Loucy (cell line): Measurements from ENCODE around the gene CAMKV.

Experiments
- H2AFZ ChIP-seq: fragments of 200-600 bp; sonication (generic); 2 replicates; pipeline ENCODE4 v1.6.0; 2016; ENCODE audit warnings: antibody characterized with exemption, mild to moderate bottlenecking, low read length, moderate library complexity
- H3F3A ChIP-seq: fragments of 200-600 bp; 2 replicates; pipeline ENCODE4 v1.6.0; 2016; ENCODE audit warnings: antibody characterized with exemption, low read depth, mild to moderate bottlenecking
- H3K27me3 ChIP-seq: fragments of 200-600 bp; sonication (generic); 2 replicates; pipeline ENCODE4 v1.6.1; 2014; ENCODE audit warnings: low read length, mild to moderate bottlenecking; ENCODE audit not compliant: insufficient read depth, poor library complexity, severe bottlenecking
- H3K36me3 ChIP-seq: fragments of 200-600 bp; sonication (generic); 2 replicates; pipeline ENCODE4 v1.6.1; 2016; ENCODE audit warnings: low read length; ENCODE audit not compliant: insufficient read depth
- H3K4me1 ChIP-seq: fragments of 200-600 bp; sonication (generic); 2 replicates; pipeline ENCODE4 v1.5.1; 2014; ENCODE audit warnings: low read length, mild to moderate bottlenecking; ENCODE audit not compliant: insufficient read depth, poor library complexity, severe bottlenecking
- H3K4me2 ChIP-seq: fragments of 200-600 bp; sonication (generic); 2 replicates; pipeline ENCODE4 v1.6.0; 2014; ENCODE audit warnings: antibody characterized with exemption, low read length, low read depth, mild to moderate bottlenecking; ENCODE audit not compliant: poor library complexity, severe bottlenecking
- H3K4me3 ChIP-seq: fragments of 200-600 bp; sonication (generic); 2 replicates; pipeline ENCODE4 v1.5.1; 2014; ENCODE audit warnings: low read length, mild to moderate bottlenecking, mixed read lengths; ENCODE audit not compliant: poor library complexity, severe bottlenecking
- H3K79me2 ChIP-seq: fragments of 200-600 bp; sonication (generic); 2 replicates; pipeline ENCODE4 v1.6.1; 2014; ENCODE audit warnings: low read length; ENCODE audit not compliant: insufficient read depth
- H3K9ac ChIP-seq: fragments of 200-600 bp; sonication (generic); 2 replicates; pipeline ENCODE4 v1.6.0; 2014; ENCODE audit warnings: mild to moderate bottlenecking, low read depth, low read length, moderate library complexity; ENCODE audit not compliant: poor library complexity, severe bottlenecking
- H3K9me2 ChIP-seq: fragments of 200-600 bp; sonication (generic); replicated peaks from 2 replicates; pipeline ENCODE4 v1.6.1; 2016; ENCODE audit warnings: low read depth, low read length, mixed read lengths
- H3K9me3 ChIP-seq: fragments of 200-600 bp; sonication (generic); 2 replicates; pipeline ENCODE4 v1.6.1; 2014; ENCODE audit warnings: mild to moderate bottlenecking, antibody characterized with exemption, low read length, low read depth; ENCODE audit not compliant: insufficient read depth
- H4K20me1 ChIP-seq: fragments of 200-600 bp; sonication (generic); 2 replicates; pipeline ENCODE4 v1.6.0; 2014; ENCODE audit warnings: antibody characterized with exemption, low read length, mild to moderate bottlenecking; ENCODE audit not compliant: insufficient read depth, poor library complexity, severe bottlenecking
- EZH2phosphoT487 ChIP-seq: fragments of 200-600 bp; IDR thresholded peaks from 2 replicates; pipeline ENCODE4 v1.6.1; 2018; ENCODE audit warnings: antibody characterized with exemption, mild to moderate bottlenecking, moderate library complexity, borderline replicate concordance
- TF ChIP-seq, protein P1 (sequence below): fragments of 200-600 bp; sonication (generic); conservative IDR thresholded peaks from 2 replicates; pipeline ENCODE4 v1.5.1; 2014; ENCODE audit warnings: mild to moderate bottlenecking, antibody characterized with exemption, low read length

Gene CAMKV

DNA sequence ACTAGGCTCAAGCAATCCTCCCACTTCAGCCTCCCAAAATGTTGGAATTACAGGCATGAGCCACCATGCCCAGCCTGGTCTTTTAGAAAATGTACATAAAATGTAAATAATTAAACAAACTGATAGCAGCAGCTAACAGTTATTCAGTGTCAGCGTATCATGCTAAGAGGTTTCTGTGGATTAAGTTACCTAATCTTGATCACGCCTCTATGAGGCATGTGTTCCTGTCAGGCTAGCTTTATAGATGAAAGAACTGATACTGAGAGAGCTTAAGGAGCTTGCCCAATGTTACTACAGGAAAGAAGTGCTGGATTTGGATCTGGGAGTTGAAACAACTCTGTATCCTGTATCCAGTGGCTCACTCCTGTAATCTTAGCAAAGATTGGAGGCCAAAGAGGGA lies 45.2 kb upstream of the CAMKV start:
- Histone ChIP-seq H3K9ac (no peak overlapping the region), H3K79me2 (no peaks in the 10 kb centered on the region), H3K4me1 (no peaks in the 10 kb centered on the region), H2AFZ (no peak overlapping the region), H3K4me2 (no peak overlapping the region), H3K9me3 (no peaks in the 10 kb centered on the region), H3K4me3 (no peak overlapping the region), H3F3A (no peaks in the 10 kb centered on the region), H4K20me1 (no peaks in the 10 kb centered on the region), H3K36me3 (peaks cover 2% of the 10 kb centered on the region; the same call in 1 of the 2 replicates), H3K27me3 (no peaks in the 10 kb centered on the region), H3K9me2 (no peaks in the 10 kb centered on the region)
- TF ChIP-seq EZH2phosphoT487: no peak
- TF ChIP-seq, protein P1, sequence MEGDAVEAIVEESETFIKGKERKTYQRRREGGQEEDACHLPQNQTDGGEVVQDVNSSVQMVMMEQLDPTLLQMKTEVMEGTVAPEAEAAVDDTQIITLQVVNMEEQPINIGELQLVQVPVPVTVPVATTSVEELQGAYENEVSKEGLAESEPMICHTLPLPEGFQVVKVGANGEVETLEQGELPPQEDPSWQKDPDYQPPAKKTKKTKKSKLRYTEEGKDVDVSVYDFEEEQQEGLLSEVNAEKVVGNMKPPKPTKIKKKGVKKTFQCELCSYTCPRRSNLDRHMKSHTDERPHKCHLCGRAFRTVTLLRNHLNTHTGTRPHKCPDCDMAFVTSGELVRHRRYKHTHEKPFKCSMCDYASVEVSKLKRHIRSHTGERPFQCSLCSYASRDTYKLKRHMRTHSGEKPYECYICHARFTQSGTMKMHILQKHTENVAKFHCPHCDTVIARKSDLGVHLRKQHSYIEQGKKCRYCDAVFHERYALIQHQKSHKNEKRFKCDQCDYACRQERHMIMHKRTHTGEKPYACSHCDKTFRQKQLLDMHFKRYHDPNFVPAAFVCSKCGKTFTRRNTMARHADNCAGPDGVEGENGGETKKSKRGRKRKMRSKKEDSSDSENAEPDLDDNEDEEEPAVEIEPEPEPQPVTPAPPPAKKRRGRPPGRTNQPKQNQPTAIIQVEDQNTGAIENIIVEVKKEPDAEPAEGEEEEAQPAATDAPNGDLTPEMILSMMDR: no peak

GRCh38 chr3:49912881-49913281 lies 43.2 kb upstream of the CAMKV start:
- Histone ChIP-seq H2AFZ (no peak overlapping the region), H3K4me3 (no peak overlapping the region), H3F3A (no peaks in the 10 kb centered on the region), H3K4me1 (no peaks in the 10 kb centered on the region), H3K9me2 (no peaks in the 10 kb centered on the region), H3K4me2 (no peak overlapping the region), H4K20me1 (no peaks in the 10 kb centered on the region), H3K9me3 (no peaks in the 10 kb centered on the region), H3K27me3 (no peaks in the 10 kb centered on the region), H3K79me2 (no peaks in the 10 kb centered on the region), H3K36me3 (peaks cover 4% of the 10 kb centered on the region; the same call in 1 of the 2 replicates), H3K9ac (no peak overlapping the region)
- TF ChIP-seq, protein P1: no peak
- TF ChIP-seq EZH2phosphoT487: no peak

DNA sequence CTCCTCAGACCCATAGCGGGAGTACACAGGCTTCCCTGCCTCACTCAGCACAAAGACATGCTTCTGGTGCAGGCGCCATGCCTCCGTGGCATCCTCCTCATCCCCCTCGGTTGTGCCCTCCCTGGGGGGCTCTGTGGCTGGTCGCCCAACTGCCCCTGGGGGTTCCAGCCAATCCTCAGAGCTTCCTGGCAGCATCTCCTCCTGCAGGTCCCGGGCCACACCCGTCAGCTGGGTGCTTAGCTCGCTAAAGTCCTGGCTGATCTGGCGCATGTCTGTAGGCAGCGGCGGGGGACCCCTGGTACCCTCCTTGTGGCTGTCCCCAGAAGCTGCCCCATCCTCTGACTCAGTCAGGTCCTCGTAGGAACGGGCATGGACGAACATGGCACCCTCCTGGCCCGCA lies 41.9 kb upstream of the CAMKV start:
- TF ChIP-seq, protein P1: no peak
- Histone ChIP-seq H2AFZ (no peak overlapping the region), H3K9me3 (no peaks in the 10 kb centered on the region), H3F3A (no peaks in the 10 kb centered on the region), H3K27me3 (no peaks in the 10 kb centered on the region), H3K9me2 (no peaks in the 10 kb centered on the region), H3K9ac (no peak overlapping the region), H4K20me1 (no peaks in the 10 kb centered on the region), H3K4me1 (no peaks in the 10 kb centered on the region), H3K36me3 (peaks cover 4% of the 10 kb centered on the region; the same call in 1 of the 2 replicates), H3K4me3 (no peak overlapping the region), H3K79me2 (no peaks in the 10 kb centered on the region), H3K4me2 (no peak overlapping the region)
